Measurements from ENCODE around the gene CDYL2.

CDYL2 gene

GRCh38 chr16:80775450-80775849, 28.9 kb downstream of the CDYL2 start:
- H3K4me1 ChIP-seq (ENCODE audit: low read depth, poor library complexity, severe bottlenecking): no peaks in the 10 kb centered on the region
- no peak overlapping the region for H2AFZ ChIP-seq (ENCODE audit: low read depth)
- H3K27ac ChIP-seq: no peak overlapping the region
- H3K27me3 ChIP-seq (ENCODE audit: insufficient read depth, low read depth): no peaks in the 10 kb centered on the region
- no peaks in the 10 kb centered on the region for H3K36me3 ChIP-seq (ENCODE audit: insufficient read depth)
- H4K20me1 ChIP-seq (ENCODE audit: insufficient read depth): no peaks in the 10 kb centered on the region
- no peak for TF ChIP-seq CTCF (conservative IDR thresholded peaks at IDR 0.05; ENCODE audit: low read depth, low read length)
- H3K79me2 ChIP-seq (ENCODE audit: insufficient read depth, low read depth): peaks cover 30% of the 10 kb centered on the region; the same call in 1 of the 2 replicates
- H3K4me2 ChIP-seq: no peak overlapping the region
- H3K4me3 ChIP-seq (IDR thresholded peaks at IDR 0.05; ENCODE audit: insufficient read depth, low read depth, low read length): no peak overlapping the region
- no peak overlapping the region for H3K9ac ChIP-seq

- Histone ChIP-seq H3K4me1 (ENCODE audit: low read depth, poor library complexity, severe bottlenecking) (no peaks in the 10 kb centered on the region), H3K27me3 (ENCODE audit: insufficient read depth, low read depth) (no peaks in the 10 kb centered on the region), H3K9ac (no peak overlapping the region), H3K36me3 (ENCODE audit: insufficient read depth) (no peaks in the 10 kb centered on the region), H3K4me3 (IDR thresholded peaks at IDR 0.05; ENCODE audit: insufficient read depth, low read depth, low read length) (no peak overlapping the region), H4K20me1 (ENCODE audit: insufficient read depth) (no peaks in the 10 kb centered on the region), H3K79me2 (ENCODE audit: insufficient read depth, low read depth) (peaks cover 35% of the 10 kb centered on the region; the same call in 1 of the 2 replicates), H2AFZ (ENCODE audit: low read depth) (no peak overlapping the region), H3K27ac (no peak overlapping the region), H3K4me2 (no peak overlapping the region)
- no peak for TF ChIP-seq CTCF (conservative IDR thresholded peaks at IDR 0.05; ENCODE audit: low read depth, low read length)
Measured at GRCh38 chr16:80766798-80767197, 37.6 kb downstream of the CDYL2 start.

- Histone ChIP-seq H3K79me2 (ENCODE audit: insufficient read depth, low read depth) (peaks cover 14% of the 10 kb centered on the region; the same call in 1 of the 2 replicates), H4K20me1 (ENCODE audit: insufficient read depth) (no peaks in the 10 kb centered on the region), H3K4me3 (IDR thresholded peaks at IDR 0.05; ENCODE audit: insufficient read depth, low read depth, low read length) (no peak overlapping the region), H2AFZ (ENCODE audit: low read depth) (no peak overlapping the region), H3K4me2 (no peak overlapping the region), H3K4me1 (ENCODE audit: low read depth, poor library complexity, severe bottlenecking) (no peaks in the 10 kb centered on the region), H3K27me3 (ENCODE audit: insufficient read depth, low read depth) (no peaks in the 10 kb centered on the region), H3K9ac (no peak overlapping the region), H3K27ac (no peak overlapping the region), H3K36me3 (ENCODE audit: insufficient read depth) (no peaks in the 10 kb centered on the region)
- no peak for TF ChIP-seq CTCF (conservative IDR thresholded peaks at IDR 0.05; ENCODE audit: low read depth, low read length)
Measured at GRCh38 chr16:80759419-80760162, 44.8 kb downstream of the CDYL2 start.

- no peak overlapping the region for H2AFZ ChIP-seq (ENCODE audit: low read depth)
- H3K4me3 ChIP-seq (IDR thresholded peaks at IDR 0.05; ENCODE audit: insufficient read depth, low read depth, low read length): no peak overlapping the region
- no peak for TF ChIP-seq CTCF (conservative IDR thresholded peaks at IDR 0.05; ENCODE audit: low read depth, low read length)
- no peaks in the 10 kb centered on the region for H3K27me3 ChIP-seq (ENCODE audit: insufficient read depth, low read depth)
- H3K4me1 ChIP-seq (ENCODE audit: low read depth, poor library complexity, severe bottlenecking): no peaks in the 10 kb centered on the region
- H3K4me2 ChIP-seq: no peak overlapping the region
- peaks cover 17% of the 10 kb centered on the region; the same call in 1 of the 2 replicates for H3K79me2 ChIP-seq (ENCODE audit: insufficient read depth, low read depth)
- H4K20me1 ChIP-seq (ENCODE audit: insufficient read depth): no peaks in the 10 kb centered on the region
- no peak overlapping the region for H3K9ac ChIP-seq
- H3K27ac ChIP-seq: no peak overlapping the region
- no peaks in the 10 kb centered on the region for H3K36me3 ChIP-seq (ENCODE audit: insufficient read depth)
Measured at GRCh38 chr16:80754476-80754875, 49.9 kb downstream of the CDYL2 start.
